WTC11 (cell line): ENCODE measurements around the gene CALML3. TPM values are rescaled to one million over a fixed set of nuclear protein-coding genes. Genes with fewer than 3 reads are reported as not detected.

ENCODE experiments used
- ATAC-seq: fragments of 200-7000 bp; cut with Tn5 transposase; 2 replicates; pipeline ENCODE4 v1.10.0; 2021; ENCODE audit warnings: mild to moderate bottlenecking, moderate library complexity
- CTCF ChIA-PET: fragments of 300-600 bp; sonication (Branson Sonifier 250); formaldehyde crosslinking; loops from one replicate; lab custom pipeline; 2021; ENCODE audit warnings: antibody characterized with exemption; lab: Charles Lee
- POLR2A ChIA-PET: fragments of 350-600 bp; sonication (Branson Sonifier 250); formaldehyde crosslinking; loops from one replicate; lab custom pipeline; 2021; ENCODE audit warnings: antibody characterized with exemption; lab: Charles Lee
- DNase-seq: peaks from one replicate; pipeline ENCODE4 v3.0.0; 2021; ENCODE audit warnings: low spot score
- H3K27ac Mint-ChIP-seq: 2 replicates; pipeline ENCODE4 v1.8.0; 2021; ENCODE audit warnings: mixed read lengths
- H3K27me3 Mint-ChIP-seq: 2 replicates; pipeline ENCODE4 v1.8.0; 2021; ENCODE audit warnings: low read depth, mild to moderate bottlenecking, moderate library complexity, mixed read lengths
- H3K36me3 Mint-ChIP-seq: 2 replicates; pipeline ENCODE4 v1.8.0; 2021; ENCODE audit warnings: mixed read lengths
- H3K4me1 Mint-ChIP-seq: 2 replicates; pipeline ENCODE4 v1.8.0; 2022; ENCODE audit warnings: mixed read lengths
- H3K4me3 Mint-ChIP-seq: 2 replicates; pipeline ENCODE4 v1.8.0; 2021; ENCODE audit warnings: mild to moderate bottlenecking, moderate library complexity, mixed read lengths
- H3K9me3 Mint-ChIP-seq: 2 replicates; pipeline ENCODE4 v1.8.0; 2021; ENCODE audit warnings: mixed read lengths
- CBFB ChIP-seq: sonication (generic); formaldehyde crosslinking; IDR thresholded peaks from 2 replicates; pipeline ENCODE4 v1.8.1; 2022; ENCODE audit warnings: mild to moderate bottlenecking, low read depth, missing genetic modification reagents
- CREB1 ChIP-seq: sonication (generic); formaldehyde crosslinking; IDR thresholded peaks from 2 replicates; pipeline ENCODE4 v1.8.0; 2023; ENCODE audit warnings: mild to moderate bottlenecking, missing genetic modification reagents
- CREM ChIP-seq: sonication (generic); formaldehyde crosslinking; IDR thresholded peaks from 2 replicates; pipeline ENCODE4 v1.8.1; 2022; ENCODE audit warnings: mild to moderate bottlenecking, missing genetic modification reagents, moderate library complexity
- EMX1 ChIP-seq: fragments of 250-450 bp; sonication (Bioruptor Pico); IDR thresholded peaks from 2 replicates; pipeline ENCODE4 v1.8.0; 2021; ENCODE audit warnings: mild to moderate bottlenecking
- ETV6 ChIP-seq: sonication (generic); formaldehyde crosslinking; IDR thresholded peaks from 2 replicates; pipeline ENCODE4 v1.8.1; 2022; ENCODE audit warnings: mild to moderate bottlenecking, missing genetic modification reagents
- HMGA2 ChIP-seq: fragments of 250-450 bp; sonication (Bioruptor Pico); IDR thresholded peaks from 2 replicates; pipeline ENCODE4 v1.4.0; 2021; ENCODE audit warnings: mild to moderate bottlenecking, moderate library complexity
- JUN ChIP-seq: sonication (generic); formaldehyde crosslinking; IDR thresholded peaks from 2 replicates; pipeline ENCODE4 v1.8.0; 2023; ENCODE audit warnings: mild to moderate bottlenecking, missing genetic modification reagents
- KAT7 ChIP-seq: sonication (generic); formaldehyde crosslinking; IDR thresholded peaks from 2 replicates; pipeline ENCODE4 v1.8.1; 2023; ENCODE audit warnings: missing genetic modification reagents, mild to moderate bottlenecking, borderline replicate concordance
- NFATC4 ChIP-seq: fragments of 250-450 bp; sonication (Bioruptor Pico); IDR thresholded peaks from 2 replicates; pipeline ENCODE4 v1.9.0; 2021; ENCODE audit warnings: mild to moderate bottlenecking
- NFE2L1 ChIP-seq: sonication (generic); formaldehyde crosslinking; IDR thresholded peaks from 2 replicates; pipeline ENCODE4 v1.8.1; 2023; ENCODE audit warnings: missing genetic modification reagents
- OVOL2 ChIP-seq: fragments of 250-450 bp; sonication (Bioruptor Pico); IDR thresholded peaks from 2 replicates; pipeline ENCODE4 v1.9.0; 2021; ENCODE audit warnings: mild to moderate bottlenecking, borderline replicate concordance
- SP1 ChIP-seq: sonication (generic); formaldehyde crosslinking; conservative IDR thresholded peaks from 2 replicates; pipeline ENCODE4 v1.8.1; 2022; ENCODE audit warnings: missing genetic modification reagents
- TCF7 ChIP-seq: sonication (generic); formaldehyde crosslinking; IDR thresholded peaks from 2 replicates; pipeline ENCODE4 v1.8.0; 2022; ENCODE audit warnings: mild to moderate bottlenecking, low read depth, missing genetic modification reagents, moderate library complexity
- TEAD4 ChIP-seq: sonication (generic); formaldehyde crosslinking; IDR thresholded peaks from 2 replicates; pipeline ENCODE4 v1.8.0; 2022; ENCODE audit warnings: mild to moderate bottlenecking, missing genetic modification reagents
- ZNF121 ChIP-seq: sonication (generic); formaldehyde crosslinking; IDR thresholded peaks from 2 replicates; pipeline ENCODE4 v1.8.0; 2023; ENCODE audit warnings: missing genetic modification reagents
- ZNF232 ChIP-seq: sonication (generic); formaldehyde crosslinking; IDR thresholded peaks from 2 replicates; pipeline ENCODE4 v1.8.0; 2022; ENCODE audit warnings: mild to moderate bottlenecking, missing genetic modification reagents
- ZNF317 ChIP-seq: sonication (generic); formaldehyde crosslinking; IDR thresholded peaks from 2 replicates; pipeline ENCODE4 v1.8.1; 2023; ENCODE audit warnings: low read depth, mild to moderate bottlenecking, moderate library complexity, missing genetic modification reagents, borderline replicate concordance
- ZNF396 ChIP-seq: fragments of 250-450 bp; sonication (Bioruptor Pico); IDR thresholded peaks from 2 replicates; pipeline ENCODE4 v1.8.0; 2021; ENCODE audit warnings: mild to moderate bottlenecking, moderate library complexity, borderline replicate concordance
- ZNF425 ChIP-seq: fragments of 250-450 bp; sonication (Bioruptor Pico); conservative IDR thresholded peaks from 2 replicates; pipeline ENCODE4 v1.9.0; 2021; ENCODE audit warnings: mild to moderate bottlenecking
- total RNA-seq: library from RNA; stranded (reverse); gene quantifications from 3 replicates; pipeline ENCODE4 v1.2.3, GENCODE V29; 2021
- TF ChIP-seq, protein P1 (sequence below): fragments of 250-450 bp; sonication (Bioruptor Pico); IDR thresholded peaks from 2 replicates; pipeline ENCODE4 v1.8.0; 2021; ENCODE audit warnings: mild to moderate bottlenecking
- TF ChIP-seq, protein P2 (sequence below): sonication (generic); formaldehyde crosslinking; IDR thresholded peaks from 2 replicates; pipeline ENCODE4 v1.8.0; 2022; ENCODE audit warnings: missing genetic modification reagents
- TF ChIP-seq, protein P3 (sequence below): fragments of 250-450 bp; sonication (Bioruptor Pico); IDR thresholded peaks from 2 replicates; pipeline ENCODE4 v1.9.0; 2021; ENCODE audit warnings: mild to moderate bottlenecking
- TF ChIP-seq, protein P4 (sequence below): sonication (generic); formaldehyde crosslinking; IDR thresholded peaks from 2 replicates; pipeline ENCODE4 v1.8.1; 2022; ENCODE audit warnings: mild to moderate bottlenecking, missing genetic modification reagents, moderate library complexity, borderline replicate concordance

Gene CALML3
- total RNA-seq, 1 experiment from 2014 or later, result not detected

DNA sequence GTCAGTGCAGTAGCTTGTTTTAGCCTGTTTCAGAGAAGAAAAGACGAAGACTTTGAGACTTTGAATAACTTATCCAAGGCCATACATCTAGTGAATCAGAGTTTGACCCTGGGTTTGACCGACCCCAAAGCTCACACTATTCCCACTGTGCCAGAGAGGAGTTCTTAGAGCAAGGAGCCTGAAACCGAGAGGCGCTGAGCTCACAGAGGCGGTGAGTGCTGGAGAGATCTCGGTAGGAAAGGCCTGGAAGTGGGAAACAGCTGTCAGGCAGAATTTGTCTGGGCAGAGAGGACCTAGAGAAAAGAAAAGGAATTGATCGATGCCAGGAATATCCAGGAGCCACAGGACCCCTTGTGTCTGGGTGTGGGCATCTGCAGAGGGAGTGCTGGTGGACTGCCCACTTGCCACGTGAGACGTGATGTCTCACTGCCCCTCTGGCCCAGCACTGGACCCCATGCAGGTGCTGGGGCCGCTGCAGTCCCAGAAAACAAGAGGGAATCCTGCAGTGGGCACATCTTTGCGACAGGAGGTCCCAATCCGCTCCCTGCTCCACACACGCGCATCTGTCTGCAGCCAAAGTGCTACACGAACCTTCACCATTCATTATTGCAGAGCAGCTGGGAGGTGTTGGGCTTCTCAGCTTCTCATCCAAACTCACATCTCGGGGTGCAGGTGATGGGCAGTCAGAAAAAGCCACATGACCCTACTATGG is 6.2 kb downstream of the CALML3 start:
- Mint-ChIP-seq H3K4me3 (no peak overlapping the region), H3K4me1 (peaks cover 8% of the 10 kb centered on the region), H3K9me3 (peaks cover 9% of the 10 kb centered on the region), H3K27me3 (no peaks in the 10 kb centered on the region; the same call in 1 of the 2 replicates), H3K36me3 (no peaks in the 10 kb centered on the region), H3K27ac (no peak overlapping the region)
- TF ChIP-seq CREB1 (CRISPR knock-in tag) (no peak), ZNF396 (no peak), NFE2L1 (CRISPR knock-in tag) (no peak), TCF7 (no peak), KAT7 (CRISPR knock-in tag) (no peak)
- ATAC-seq (no peak), DNase-seq (peak; percentile 1)
- ChIA-PET POLR2A (interaction anchor here (0.6 kb wide), 1 partner anchor 236 kb away, joined by 3 read pairs; no protein-coding TSS in a partner anchor), CTCF (interaction anchor here (0.5 to 1.0 kb wide), 3 partner anchors 17 to 286 kb away, joined by 3 read pairs; no protein-coding TSS in a partner anchor)

DNA sequence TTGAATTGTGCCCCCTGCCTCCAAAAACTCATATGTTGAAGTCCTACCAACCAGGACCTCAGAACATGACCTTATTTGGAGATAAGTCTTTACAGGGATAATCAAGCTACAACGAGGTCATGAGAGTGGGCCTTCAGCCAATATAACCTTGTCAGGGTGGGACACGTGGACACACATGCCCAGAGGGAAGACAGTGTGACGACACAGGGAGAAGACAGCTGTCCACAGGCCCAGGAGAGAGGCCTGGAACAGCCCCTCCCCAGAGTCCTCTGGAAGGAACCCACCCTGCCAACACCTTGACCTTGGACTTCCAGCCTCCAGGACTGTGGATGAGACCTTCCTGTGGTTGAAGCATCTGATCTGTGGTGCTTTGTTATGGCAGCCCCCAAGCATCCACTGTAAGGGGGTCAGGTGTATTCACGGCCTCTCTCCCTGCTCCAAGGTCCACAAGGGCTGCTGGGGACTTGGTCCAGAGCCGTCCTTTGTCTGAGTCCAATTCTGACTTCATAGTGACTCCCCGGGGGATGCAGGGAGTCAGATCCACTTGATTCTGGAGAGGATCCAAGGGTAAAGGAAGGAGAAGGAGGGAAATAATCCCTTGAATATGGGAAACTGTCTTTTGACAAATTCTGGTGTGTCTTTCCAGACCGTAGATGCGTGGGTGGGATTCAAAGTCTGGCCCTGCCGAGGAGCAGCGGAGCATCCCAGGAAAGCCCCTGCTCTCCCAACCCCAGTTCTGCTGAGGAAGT is 7.0 kb downstream of the CALML3 start:
- no peak for TF ChIP-seq ZNF425 (CRISPR knock-in tag)
- no peak for TF ChIP-seq NFE2L1 (CRISPR knock-in tag)
- TF ChIP-seq TEAD4 (CRISPR knock-in tag), result no peak
- no peak for TF ChIP-seq JUN (CRISPR knock-in tag)
- no peak for TF ChIP-seq TCF7
- no peak overlapping the region for H3K27ac Mint-ChIP-seq
- POLR2A ChIA-PET, result no interaction called here
- DNase-seq (peak; percentile 1), ATAC-seq (no peak)
- no peaks in the 10 kb centered on the region; the same call in 1 of the 2 replicates for H3K27me3 Mint-ChIP-seq
- no peak overlapping the region for H3K4me3 Mint-ChIP-seq
- H3K4me1 Mint-ChIP-seq, result 0 out of 2 replicates have a peak, but pooled peaks cover 2% of the 10 kb centered on the region
- peaks cover 9% of the 10 kb centered on the region for H3K9me3 Mint-ChIP-seq
- H3K36me3 Mint-ChIP-seq, result no peaks in the 10 kb centered on the region
- CTCF ChIA-PET, result interaction anchor here (0.5 to 0.6 kb wide), 2 partner anchors 18 to 285 kb away, joined by 3 read pairs; no protein-coding TSS in a partner anchor

GRCh38 chr10:5532307-5532605 is 7.5 kb downstream of the CALML3 start:
- H3K4me3 Mint-ChIP-seq, result no peak overlapping the region
- no peaks in the 10 kb centered on the region; the same call in 1 of the 2 replicates for H3K27me3 Mint-ChIP-seq
- H3K27ac Mint-ChIP-seq, result no peak overlapping the region
- DNase-seq, result peak; percentile 4
- H3K9me3 Mint-ChIP-seq, result peaks cover 9% of the 10 kb centered on the region
- H3K4me1 Mint-ChIP-seq, result 0 out of 2 replicates have a peak, but pooled peaks cover 2% of the 10 kb centered on the region
- no peak for ATAC-seq
- no peaks in the 10 kb centered on the region for H3K36me3 Mint-ChIP-seq
- POLR2A ChIA-PET, result no interaction called here
- CTCF ChIA-PET, result no interaction called here
- TF ChIP-seq, protein P1, sequence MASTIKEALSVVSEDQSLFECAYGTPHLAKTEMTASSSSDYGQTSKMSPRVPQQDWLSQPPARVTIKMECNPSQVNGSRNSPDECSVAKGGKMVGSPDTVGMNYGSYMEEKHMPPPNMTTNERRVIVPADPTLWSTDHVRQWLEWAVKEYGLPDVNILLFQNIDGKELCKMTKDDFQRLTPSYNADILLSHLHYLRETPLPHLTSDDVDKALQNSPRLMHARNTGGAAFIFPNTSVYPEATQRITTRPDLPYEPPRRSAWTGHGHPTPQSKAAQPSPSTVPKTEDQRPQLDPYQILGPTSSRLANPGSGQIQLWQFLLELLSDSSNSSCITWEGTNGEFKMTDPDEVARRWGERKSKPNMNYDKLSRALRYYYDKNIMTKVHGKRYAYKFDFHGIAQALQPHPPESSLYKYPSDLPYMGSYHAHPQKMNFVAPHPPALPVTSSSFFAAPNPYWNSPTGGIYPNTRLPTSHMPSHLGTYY (CRISPR knock-in tag), result no peak
- TF ChIP-seq, protein P2, sequence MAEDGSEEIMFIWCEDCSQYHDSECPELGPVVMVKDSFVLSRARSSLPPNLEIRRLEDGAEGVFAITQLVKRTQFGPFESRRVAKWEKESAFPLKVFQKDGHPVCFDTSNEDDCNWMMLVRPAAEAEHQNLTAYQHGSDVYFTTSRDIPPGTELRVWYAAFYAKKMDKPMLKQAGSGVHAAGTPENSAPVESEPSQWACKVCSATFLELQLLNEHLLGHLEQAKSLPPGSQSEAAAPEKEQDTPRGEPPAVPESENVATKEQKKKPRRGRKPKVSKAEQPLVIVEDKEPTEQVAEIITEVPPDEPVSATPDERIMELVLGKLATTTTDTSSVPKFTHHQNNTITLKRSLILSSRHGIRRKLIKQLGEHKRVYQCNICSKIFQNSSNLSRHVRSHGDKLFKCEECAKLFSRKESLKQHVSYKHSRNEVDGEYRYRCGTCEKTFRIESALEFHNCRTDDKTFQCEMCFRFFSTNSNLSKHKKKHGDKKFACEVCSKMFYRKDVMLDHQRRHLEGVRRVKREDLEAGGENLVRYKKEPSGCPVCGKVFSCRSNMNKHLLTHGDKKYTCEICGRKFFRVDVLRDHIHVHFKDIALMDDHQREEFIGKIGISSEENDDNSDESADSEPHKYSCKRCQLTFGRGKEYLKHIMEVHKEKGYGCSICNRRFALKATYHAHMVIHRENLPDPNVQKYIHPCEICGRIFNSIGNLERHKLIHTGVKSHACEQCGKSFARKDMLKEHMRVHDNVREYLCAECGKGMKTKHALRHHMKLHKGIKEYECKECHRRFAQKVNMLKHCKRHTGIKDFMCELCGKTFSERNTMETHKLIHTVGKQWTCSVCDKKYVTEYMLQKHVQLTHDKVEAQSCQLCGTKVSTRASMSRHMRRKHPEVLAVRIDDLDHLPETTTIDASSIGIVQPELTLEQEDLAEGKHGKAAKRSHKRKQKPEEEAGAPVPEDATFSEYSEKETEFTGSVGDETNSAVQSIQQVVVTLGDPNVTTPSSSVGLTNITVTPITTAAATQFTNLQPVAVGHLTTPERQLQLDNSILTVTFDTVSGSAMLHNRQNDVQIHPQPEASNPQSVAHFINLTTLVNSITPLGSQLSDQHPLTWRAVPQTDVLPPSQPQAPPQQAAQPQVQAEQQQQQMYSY, result no peak
- TF ChIP-seq OVOL2 (CRISPR knock-in tag), result no peak
- no peak for TF ChIP-seq TCF7
- TF ChIP-seq HMGA2 (CRISPR knock-in tag), result no peak
- no peak for TF ChIP-seq CBFB
- TF ChIP-seq EMX1, result no peak
- TF ChIP-seq SP1 (CRISPR knock-in tag), result no peak
- no peak for TF ChIP-seq ETV6 (CRISPR knock-in tag)
- TF ChIP-seq, protein P3, sequence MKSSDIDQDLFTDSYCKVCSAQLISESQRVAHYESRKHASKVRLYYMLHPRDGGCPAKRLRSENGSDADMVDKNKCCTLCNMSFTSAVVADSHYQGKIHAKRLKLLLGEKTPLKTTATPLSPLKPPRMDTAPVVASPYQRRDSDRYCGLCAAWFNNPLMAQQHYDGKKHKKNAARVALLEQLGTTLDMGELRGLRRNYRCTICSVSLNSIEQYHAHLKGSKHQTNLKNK (CRISPR knock-in tag), result no peak
- no peak for TF ChIP-seq CREM (CRISPR knock-in tag)
- no peak for TF ChIP-seq ZNF232
- TF ChIP-seq ZNF121 (CRISPR knock-in tag), result no peak
- TF ChIP-seq, protein P4, sequence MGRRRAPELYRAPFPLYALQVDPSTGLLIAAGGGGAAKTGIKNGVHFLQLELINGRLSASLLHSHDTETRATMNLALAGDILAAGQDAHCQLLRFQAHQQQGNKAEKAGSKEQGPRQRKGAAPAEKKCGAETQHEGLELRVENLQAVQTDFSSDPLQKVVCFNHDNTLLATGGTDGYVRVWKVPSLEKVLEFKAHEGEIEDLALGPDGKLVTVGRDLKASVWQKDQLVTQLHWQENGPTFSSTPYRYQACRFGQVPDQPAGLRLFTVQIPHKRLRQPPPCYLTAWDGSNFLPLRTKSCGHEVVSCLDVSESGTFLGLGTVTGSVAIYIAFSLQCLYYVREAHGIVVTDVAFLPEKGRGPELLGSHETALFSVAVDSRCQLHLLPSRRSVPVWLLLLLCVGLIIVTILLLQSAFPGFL, result no peak
- no peak for TF ChIP-seq NFATC4 (CRISPR knock-in tag)
- TF ChIP-seq TEAD4 (CRISPR knock-in tag), result no peak
- TF ChIP-seq ZNF317, result no peak
- no peak for TF ChIP-seq CREB1 (CRISPR knock-in tag)
